Hepatocyte (in vitro differentiated cells): ENCODE data around the gene ZFYVE28.

ENCODE experiments used
- CTCF ChIP-seq: fragments of 200-600 bp; sonication (generic); IDR thresholded peaks from 2 replicates; pipeline ENCODE4 v1.5.1; 2016; ENCODE audit warnings: antibody characterized with exemption, mild to moderate bottlenecking; ENCODE audit not compliant: poor library complexity
- EZH2 ChIP-seq: fragments of 200-600 bp; sonication (generic); IDR thresholded peaks from 2 replicates; pipeline ENCODE4 v1.6.1; 2016; ENCODE audit warnings: antibody characterized with exemption, mild to moderate bottlenecking, borderline replicate concordance

- TF ChIP-seq CTCF = no peak
- no peak for TF ChIP-seq EZH2
Measured at GRCh38 chr4:2359591-2360395, 58.7 kb downstream of the ZFYVE28 start.
